ENCODE measurements around the gene FREM2. TPM values are rescaled to one million over a fixed set of nuclear protein-coding genes. Genes with fewer than 3 reads are reported as not detected.

Gene FREM2
- total and polyA plus RNA-seq, 2 of the 4 experiments (the other 2 are of a cell fraction), result not detected

DNA sequence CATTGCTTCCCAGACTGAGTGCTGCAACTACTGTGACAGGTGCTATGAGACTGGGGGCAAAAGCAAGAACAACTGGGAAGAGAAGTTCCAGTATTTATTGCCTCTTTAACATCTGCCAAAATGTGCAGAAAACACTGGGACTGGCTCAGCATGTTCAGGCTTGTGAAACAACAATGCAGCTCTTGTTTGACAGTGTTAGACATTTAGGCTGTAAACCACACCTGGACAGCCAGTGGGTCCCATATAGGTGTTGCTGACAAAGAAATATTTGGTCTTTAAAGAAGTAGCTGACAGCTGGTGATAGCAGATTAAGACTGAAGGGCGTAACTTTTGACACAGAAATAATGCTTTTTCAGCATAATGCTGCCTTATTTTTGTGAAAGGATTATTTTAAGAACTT lies 215.7 kb downstream of the FREM2 start:
- Histone ChIP-seq H2BK20ac (ENCODE audit: low read depth, low read length) (no peak overlapping the region), H3K56ac (ENCODE audit: extremely low read depth, insufficient read depth, low read length) (no peak overlapping the region), H2AFZ (replicated peaks; ENCODE audit: low read length, poor library complexity) (no peak overlapping the region), H2BK5ac (ENCODE audit: low read depth, low read length, poor library complexity, severe bottlenecking) (no peak overlapping the region), H4K8ac (ENCODE audit: low read depth in 2 of 2, low read length in 2 of 2) (no peak overlapping the region), H3K23ac (ENCODE audit: low read depth, low read length) (no peak overlapping the region), H3K9me3 (ENCODE audit: control insufficient read depth, insufficient read depth, low read length) (no peaks in the 10 kb centered on the region), H3K4ac (ENCODE audit: low read depth, low read length) (no peak overlapping the region), H3K4me2 (ENCODE audit: low read depth, low read length) (no peak overlapping the region), H3K79me1 (ENCODE audit: low read depth in 1 of 2, low read length in 2 of 2) (no peaks in the 10 kb centered on the region), H3K14ac (replicated peaks; ENCODE audit: low read depth, low read length) (no peak overlapping the region), H3K36me3 (ENCODE audit: control insufficient read depth, insufficient read depth, low read length) (no peaks in the 10 kb centered on the region), H3K18ac (ENCODE audit: low read depth, low read length) (no peak overlapping the region), H2AK9ac (replicated peaks; ENCODE audit: low read depth, low read length, poor library complexity) (no peak overlapping the region), H2BK120ac (ENCODE audit: low read depth, low read length) (no peak overlapping the region), H3K27ac (ENCODE audit: insufficient read depth, low read length) (no peak overlapping the region), H4K91ac (ENCODE audit: insufficient read depth, low read depth, low read length) (no peak overlapping the region), H2AK5ac (ENCODE audit: low read depth, low read length) (no peak overlapping the region), H2BK15ac (ENCODE audit: low read depth, low read length) (no peak overlapping the region), H4K5ac (ENCODE audit: low read depth, low read length) (no peak overlapping the region), H3K4me1 (ENCODE audit: control insufficient read depth, insufficient read depth, low read length) (no peaks in the 10 kb centered on the region), H3K27me3 (ENCODE audit: control insufficient read depth, insufficient read depth, low read length) (no peaks in the 10 kb centered on the region), H4K20me1 (ENCODE audit: insufficient read depth, low read length) (no peaks in the 10 kb centered on the region), H3K4me3 (ENCODE audit: insufficient read depth, low read depth, low read length) (no peak overlapping the region), H3K9me1 (ENCODE audit: insufficient read depth, low read length) (no peaks in the 10 kb centered on the region), H3K9ac (ENCODE audit: low read depth, low read length) (no peak overlapping the region)
- TF ChIP-seq MXI1 (IDR thresholded peaks at IDR 0.05; ENCODE audit: borderline replicate concordance, low read depth, low read length), result no peak
- no peak for TF ChIP-seq CHD1 (IDR thresholded peaks at IDR 0.05; ENCODE audit: low read depth, low read length)
- TF ChIP-seq CEBPB (IDR thresholded peaks at IDR 0.05; ENCODE audit: low read depth, low read length), result no peak
- no peak for TF ChIP-seq MAFK (IDR thresholded peaks at IDR 0.05; ENCODE audit: low read depth, low read length)
- TF ChIP-seq RAD21 (IDR thresholded peaks at IDR 0.05; ENCODE audit: low read length), result no peak
- TF ChIP-seq FOS (IDR thresholded peaks at IDR 0.05; ENCODE audit: low read depth, low read length), result no peak
- TF ChIP-seq RCOR1 (IDR thresholded peaks at IDR 0.05; ENCODE audit: insufficient replicate concordance, low read length), result no peak
- no peak for TF ChIP-seq NFE2L2 (IDR thresholded peaks at IDR 0.05; ENCODE audit: low read depth, low read length)
- TF ChIP-seq BHLHE40 (IDR thresholded peaks at IDR 0.05; ENCODE audit: low read depth, low read length), result no peak
- TF ChIP-seq, protein P1, sequence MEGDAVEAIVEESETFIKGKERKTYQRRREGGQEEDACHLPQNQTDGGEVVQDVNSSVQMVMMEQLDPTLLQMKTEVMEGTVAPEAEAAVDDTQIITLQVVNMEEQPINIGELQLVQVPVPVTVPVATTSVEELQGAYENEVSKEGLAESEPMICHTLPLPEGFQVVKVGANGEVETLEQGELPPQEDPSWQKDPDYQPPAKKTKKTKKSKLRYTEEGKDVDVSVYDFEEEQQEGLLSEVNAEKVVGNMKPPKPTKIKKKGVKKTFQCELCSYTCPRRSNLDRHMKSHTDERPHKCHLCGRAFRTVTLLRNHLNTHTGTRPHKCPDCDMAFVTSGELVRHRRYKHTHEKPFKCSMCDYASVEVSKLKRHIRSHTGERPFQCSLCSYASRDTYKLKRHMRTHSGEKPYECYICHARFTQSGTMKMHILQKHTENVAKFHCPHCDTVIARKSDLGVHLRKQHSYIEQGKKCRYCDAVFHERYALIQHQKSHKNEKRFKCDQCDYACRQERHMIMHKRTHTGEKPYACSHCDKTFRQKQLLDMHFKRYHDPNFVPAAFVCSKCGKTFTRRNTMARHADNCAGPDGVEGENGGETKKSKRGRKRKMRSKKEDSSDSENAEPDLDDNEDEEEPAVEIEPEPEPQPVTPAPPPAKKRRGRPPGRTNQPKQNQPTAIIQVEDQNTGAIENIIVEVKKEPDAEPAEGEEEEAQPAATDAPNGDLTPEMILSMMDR (conservative IDR thresholded peaks at IDR 0.05; ENCODE audit: low read depth, low read length), result no peak
- TF ChIP-seq POLR2A (IDR thresholded peaks at IDR 0.05; ENCODE audit: low read depth, low read length), result no peak
- no peak for TF ChIP-seq RFX5 (IDR thresholded peaks at IDR 0.05; ENCODE audit: low read depth, low read length)
- TF ChIP-seq, protein P2, sequence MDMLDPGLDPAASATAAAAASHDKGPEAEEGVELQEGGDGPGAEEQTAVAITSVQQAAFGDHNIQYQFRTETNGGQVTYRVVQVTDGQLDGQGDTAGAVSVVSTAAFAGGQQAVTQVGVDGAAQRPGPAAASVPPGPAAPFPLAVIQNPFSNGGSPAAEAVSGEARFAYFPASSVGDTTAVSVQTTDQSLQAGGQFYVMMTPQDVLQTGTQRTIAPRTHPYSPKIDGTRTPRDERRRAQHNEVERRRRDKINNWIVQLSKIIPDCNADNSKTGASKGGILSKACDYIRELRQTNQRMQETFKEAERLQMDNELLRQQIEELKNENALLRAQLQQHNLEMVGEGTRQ (IDR thresholded peaks at IDR 0.05; ENCODE audit: low read depth, low read length), result no peak
- TF ChIP-seq, protein P3, sequence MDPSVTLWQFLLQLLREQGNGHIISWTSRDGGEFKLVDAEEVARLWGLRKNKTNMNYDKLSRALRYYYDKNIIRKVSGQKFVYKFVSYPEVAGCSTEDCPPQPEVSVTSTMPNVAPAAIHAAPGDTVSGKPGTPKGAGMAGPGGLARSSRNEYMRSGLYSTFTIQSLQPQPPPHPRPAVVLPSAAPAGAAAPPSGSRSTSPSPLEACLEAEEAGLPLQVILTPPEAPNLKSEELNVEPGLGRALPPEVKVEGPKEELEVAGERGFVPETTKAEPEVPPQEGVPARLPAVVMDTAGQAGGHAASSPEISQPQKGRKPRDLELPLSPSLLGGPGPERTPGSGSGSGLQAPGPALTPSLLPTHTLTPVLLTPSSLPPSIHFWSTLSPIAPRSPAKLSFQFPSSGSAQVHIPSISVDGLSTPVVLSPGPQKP (IDR thresholded peaks at IDR 0.05; ENCODE audit: borderline replicate concordance, low read depth, low read length), result no peak
- TF ChIP-seq SMC3 (IDR thresholded peaks at IDR 0.05; ENCODE audit: low read depth, low read length), result no peak
- TF ChIP-seq MAZ (IDR thresholded peaks at IDR 0.05; ENCODE audit: borderline replicate concordance, low read depth, low read length), result no peak
- in situ Hi-C loops (cut with MboI; ENCODE audit: low sequenced_read_pairs), result no loop called here
- BruUV-seq (replicated peaks), result no TSS peak
- ATAC-seq (ENCODE audit: low read depth) (no peak), DNase-seq (no peak)
- intact Hi-C loops (cut with micrococcal nuclease), result no loop called here
- dilution Hi-C loops (cut with HindIII; ENCODE audit: low sequenced_read_pairs, unreplicated experiment), result no loop called here
- WGBS, 2 experiments (ENCODE audit: extremely low coverage in 2 of 2, insufficient read length in 1 of 2), result no CpG with 5 or more reads among the region's 1 CpG
- POLR2A ChIA-PET (ENCODE audit: unreplicated experiment), result no interaction called here
- CTCF ChIA-PET, result no interaction called here

Data from IMR-90 (cell line).